ENCODE data around the gene GCN1. TPM values are rescaled to one million over a fixed set of nuclear protein-coding genes. Genes with fewer than 3 reads are reported as not detected.

GCN1 gene
- total RNA-seq, 1 experiment from 2014 or later, result 116 TPM

DNA sequence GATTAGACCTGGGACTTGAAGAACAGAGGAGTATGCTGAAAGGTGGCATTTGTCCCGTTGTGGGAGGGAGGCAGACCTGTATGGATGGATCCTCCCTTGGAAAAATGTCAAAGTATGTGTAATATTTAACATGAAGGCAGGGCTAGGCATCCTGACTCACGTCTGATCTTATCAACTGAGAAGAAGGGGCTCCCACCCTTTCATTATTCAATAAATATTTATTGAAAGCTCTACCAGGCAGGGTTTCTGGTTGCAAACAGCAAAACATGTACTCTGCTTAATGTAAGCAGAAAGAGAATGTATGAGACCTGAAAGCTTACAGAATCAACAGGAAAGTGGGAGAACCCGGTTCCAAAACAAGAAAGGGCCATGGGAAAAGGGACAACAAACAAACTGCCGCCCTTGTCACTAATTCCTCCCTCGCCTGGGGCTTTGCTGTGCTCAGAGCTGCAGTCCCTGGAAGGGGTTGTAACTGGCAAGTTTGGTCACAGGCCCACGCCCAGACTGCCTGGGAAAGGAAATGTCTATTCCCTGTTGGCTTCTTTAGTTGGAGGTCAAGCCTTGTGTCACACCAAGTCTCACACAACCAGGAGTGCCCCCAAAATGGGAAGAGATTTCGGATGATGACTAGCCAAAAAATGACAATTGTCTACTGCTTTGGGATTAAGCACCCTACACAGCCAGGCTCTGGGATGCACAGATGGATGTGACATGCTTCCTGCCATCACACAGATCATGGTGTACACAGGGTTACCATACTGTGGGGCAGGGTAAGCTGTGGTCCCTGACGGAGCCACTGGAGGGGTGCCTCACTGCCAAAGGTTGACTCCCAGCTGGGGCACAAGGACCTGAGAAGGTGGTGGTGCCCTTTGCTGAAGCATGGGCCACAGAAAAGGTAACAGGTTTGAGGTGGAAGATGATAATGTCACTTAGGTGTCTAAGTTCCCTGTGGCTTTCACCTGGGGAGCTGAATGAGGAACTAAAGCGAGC lies 114.8 kb downstream of the GCN1 start:
- Histone ChIP-seq H3F3A (ENCODE audit: insufficient read depth, low read depth) (peaks cover 30% of the 10 kb centered on the region), H3K27me3 (ENCODE audit: insufficient read depth, low read depth) (no peaks in the 10 kb centered on the region), H3K79me2 (ENCODE audit: low read depth) (no peaks in the 10 kb centered on the region), H3K9me3 (ENCODE audit: insufficient read depth, low read depth) (no peaks in the 10 kb centered on the region), H3K4me3 (peak overlapping the region; percentile 23; the same call in 1 of the 2 replicates), H3K4me1 (replicated peaks; ENCODE audit: insufficient read depth) (peaks cover 42% of the 10 kb centered on the region), H2AFZ (no peak overlapping the region; the same call in 1 of the 2 replicates), H3K36me3 (ENCODE audit: low read depth) (no peaks in the 10 kb centered on the region), H3K9me2 (ENCODE audit: insufficient read depth) (no peaks in the 10 kb centered on the region), H3K27ac (peak overlapping the region; percentile 98), H3K4me2 (peak overlapping the region; percentile 66), H4K20me1 (ENCODE audit: insufficient read depth) (no peaks in the 10 kb centered on the region)
- peak; percentile 71 to 92 for DNase-seq
- no TSS peak for BruUV-seq (replicated peaks)
- ChIA-PET POLR2A (ENCODE audit: unreplicated experiment) (interaction anchor here (0.5 to 1.5 kb wide), 9 partner anchors 15 to 212 kb away, joined by 3 to 14 read pairs (median 4); partner anchors contain the start of genes BICDL1 and RNU4-2), CTCF (interaction anchor here (0.6 to 1.0 kb wide), 3 partner anchors 32 to 165 kb away, joined by 3 to 4 read pairs (median 3); partner anchors contain the start of gene BICDL1)
- intact Hi-C loops (cut with micrococcal nuclease; ENCODE audit: unreplicated experiment), result loop anchor here (1.0 to 2.0 kb wide), 2 partner anchors 90 to 139 kb away; partner anchors contain the start of gene BICDL1
- TF ChIP-seq, protein P1, sequence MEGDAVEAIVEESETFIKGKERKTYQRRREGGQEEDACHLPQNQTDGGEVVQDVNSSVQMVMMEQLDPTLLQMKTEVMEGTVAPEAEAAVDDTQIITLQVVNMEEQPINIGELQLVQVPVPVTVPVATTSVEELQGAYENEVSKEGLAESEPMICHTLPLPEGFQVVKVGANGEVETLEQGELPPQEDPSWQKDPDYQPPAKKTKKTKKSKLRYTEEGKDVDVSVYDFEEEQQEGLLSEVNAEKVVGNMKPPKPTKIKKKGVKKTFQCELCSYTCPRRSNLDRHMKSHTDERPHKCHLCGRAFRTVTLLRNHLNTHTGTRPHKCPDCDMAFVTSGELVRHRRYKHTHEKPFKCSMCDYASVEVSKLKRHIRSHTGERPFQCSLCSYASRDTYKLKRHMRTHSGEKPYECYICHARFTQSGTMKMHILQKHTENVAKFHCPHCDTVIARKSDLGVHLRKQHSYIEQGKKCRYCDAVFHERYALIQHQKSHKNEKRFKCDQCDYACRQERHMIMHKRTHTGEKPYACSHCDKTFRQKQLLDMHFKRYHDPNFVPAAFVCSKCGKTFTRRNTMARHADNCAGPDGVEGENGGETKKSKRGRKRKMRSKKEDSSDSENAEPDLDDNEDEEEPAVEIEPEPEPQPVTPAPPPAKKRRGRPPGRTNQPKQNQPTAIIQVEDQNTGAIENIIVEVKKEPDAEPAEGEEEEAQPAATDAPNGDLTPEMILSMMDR (conservative IDR thresholded peaks at IDR 0.05), result no peak

DNA sequence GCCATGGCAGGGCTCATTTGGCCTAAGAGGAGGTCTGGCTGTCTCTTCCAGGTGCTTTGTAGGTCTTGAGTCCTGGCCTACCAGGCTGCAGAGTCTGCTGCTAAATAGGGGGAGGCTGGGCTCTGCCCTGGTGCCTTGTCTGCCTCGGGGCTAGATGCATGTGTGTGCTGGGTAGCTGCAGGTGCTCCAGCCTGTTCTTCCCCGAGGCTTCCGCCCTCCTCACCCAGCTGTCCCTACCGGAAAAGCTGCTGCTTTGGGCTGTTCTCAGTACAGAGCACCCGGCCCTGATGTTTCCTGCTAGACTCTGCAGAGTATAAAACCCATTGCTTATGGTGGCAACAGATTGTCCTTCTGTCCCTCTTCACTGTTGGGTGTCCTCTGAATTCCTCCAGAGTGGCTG lies 115.6 kb downstream of the GCN1 start:
- Histone ChIP-seq H3K4me1 (replicated peaks; ENCODE audit: insufficient read depth) (peaks cover 42% of the 10 kb centered on the region), H3K9me3 (ENCODE audit: insufficient read depth, low read depth) (no peaks in the 10 kb centered on the region), H2AFZ (no peak overlapping the region), H4K20me1 (ENCODE audit: insufficient read depth) (no peaks in the 10 kb centered on the region), H3K27ac (peak overlapping the region; percentile 98), H3K27me3 (ENCODE audit: insufficient read depth, low read depth) (no peaks in the 10 kb centered on the region), H3K36me3 (ENCODE audit: low read depth) (no peaks in the 10 kb centered on the region), H3K4me2 (peak overlapping the region; percentile 66), H3K4me3 (peak overlapping the region; percentile 16; the same call in 1 of the 2 replicates), H3F3A (ENCODE audit: insufficient read depth, low read depth) (peaks cover 30% of the 10 kb centered on the region), H3K79me2 (ENCODE audit: low read depth) (no peaks in the 10 kb centered on the region), H3K9me2 (ENCODE audit: insufficient read depth) (no peaks in the 10 kb centered on the region)
- TF ChIP-seq EZH2 (IDR thresholded peaks at IDR 0.05; ENCODE audit: low read depth), result no peak
- TF ChIP-seq, protein P1 (conservative IDR thresholded peaks at IDR 0.05), result no peak
- intact Hi-C loops (cut with micrococcal nuclease; ENCODE audit: unreplicated experiment), result loop anchor here (1.0 to 2.0 kb wide), 2 partner anchors 90 to 138 kb away; partner anchors contain the start of gene BICDL1
- POLR2A ChIA-PET (ENCODE audit: unreplicated experiment), result interaction anchor here (0.7 to 1.5 kb wide), 4 partner anchors 15 to 213 kb away, joined by 3 to 14 read pairs (median 6); partner anchors contain the start of genes BICDL1 and RNU4-2
- peak; percentile 51 to 55 for DNase-seq
- CTCF ChIA-PET, result no interaction called here
- no TSS peak for BruUV-seq (replicated peaks)

DNA sequence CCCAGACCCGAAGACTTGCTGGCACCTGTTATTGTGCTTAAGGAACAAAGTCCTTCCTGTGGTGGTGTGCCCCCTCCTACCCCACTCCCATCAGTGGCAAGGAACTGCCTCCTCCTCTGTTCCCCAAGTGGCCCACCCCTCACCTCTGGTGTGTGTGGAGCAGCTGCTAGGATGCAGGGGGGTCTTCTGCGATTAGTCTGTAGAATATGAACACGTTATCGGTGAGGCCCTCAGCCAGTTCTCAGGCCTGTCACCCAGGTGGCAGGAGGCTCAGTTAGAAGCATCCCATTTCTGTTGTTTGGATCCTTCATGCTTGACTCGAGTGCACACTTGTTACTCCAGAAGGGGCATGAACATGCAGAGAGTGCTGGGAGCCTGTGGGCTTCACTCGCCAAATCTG lies 117.3 kb downstream of the GCN1 start:
- no peak for DNase-seq
- no peak overlapping the region for H2AFZ ChIP-seq
- ChIA-PET POLR2A (ENCODE audit: unreplicated experiment) (no interaction called here), CTCF (interaction anchor here (0.5 kb wide), 1 partner anchor 183 kb away, joined by 3 read pairs; no protein-coding TSS in a partner anchor)
- H3K27ac ChIP-seq, result no peak overlapping the region
- H3K4me2 ChIP-seq, result no peak overlapping the region
- H3F3A ChIP-seq (ENCODE audit: insufficient read depth, low read depth), result peaks cover 30% of the 10 kb centered on the region
- H4K20me1 ChIP-seq (ENCODE audit: insufficient read depth), result no peaks in the 10 kb centered on the region
- H3K36me3 ChIP-seq (ENCODE audit: low read depth), result no peaks in the 10 kb centered on the region
- H3K4me1 ChIP-seq (replicated peaks; ENCODE audit: insufficient read depth), result peaks cover 42% of the 10 kb centered on the region
- no peaks in the 10 kb centered on the region for H3K27me3 ChIP-seq (ENCODE audit: insufficient read depth, low read depth)
- H3K79me2 ChIP-seq (ENCODE audit: low read depth), result no peaks in the 10 kb centered on the region
- no peak for TF ChIP-seq EZH2 (IDR thresholded peaks at IDR 0.05; ENCODE audit: low read depth)
- TF ChIP-seq, protein P1 (conservative IDR thresholded peaks at IDR 0.05), result no peak
- intact Hi-C loops (cut with micrococcal nuclease; ENCODE audit: unreplicated experiment), result no loop called here
- BruUV-seq (replicated peaks), result no TSS peak
- H3K4me3 ChIP-seq, result no peak overlapping the region
- H3K9me2 ChIP-seq (ENCODE audit: insufficient read depth), result no peaks in the 10 kb centered on the region
- no peaks in the 10 kb centered on the region for H3K9me3 ChIP-seq (ENCODE audit: insufficient read depth, low read depth)

Small RNAs within 50 kb of the gene (microRNA-seq; reads per million reads assigned to microRNA genes)
- gene MIR4498 (ENCODE audit: borderline number of aligned reads, borderline replicate concordance), result not detected

Other genes starting within 250 kb of the GCN1 start
- gene BICDL1, start 205.5 kb downstream of the GCN1 start, total RNA-seq (2021), result 14.4 and 18.6 TPM in 2 replicates
- gene RAB35, start 78.0 kb downstream of the GCN1 start, total RNA-seq (2021), result 48.6 and 52.0 TPM in 2 replicates
- gene RPLP0, start 6.4 kb upstream of the GCN1 start, total RNA-seq (2021), result 2,334 and 2,540 TPM in 2 replicates
- 191 and 218 TPM in 2 replicates for gene PXN, start 71.0 kb upstream of the GCN1 start, total RNA-seq (2021)
- gene RNU4-2, start 97.2 kb upstream of the GCN1 start, total RNA-seq (2021), result 2,281 and 3,957 TPM in 2 replicates
- 1,857 and 3,341 TPM in 2 replicates for gene RNU4-1, start 98.5 kb upstream of the GCN1 start, total RNA-seq (2021)
- 3.2 and 3.6 TPM in 2 replicates for gene SIRT4, start 107.6 kb upstream of the GCN1 start, total RNA-seq (2021)
- gene PLA2G1B, start 133.1 kb upstream of the GCN1 start, total RNA-seq (2021), result not detected in 2 replicates
- 0.95 and 1.7 TPM in 2 replicates for gene MSI1, start 174.4 kb upstream of the GCN1 start, total RNA-seq (2021)
- gene COX6A1, start 243.4 kb upstream of the GCN1 start, total RNA-seq (2021), result 433 and 556 TPM in 2 replicates

All from PC-9 (cell line).